Erythroblast (primary cell): Measurements from ENCODE around the gene CLASP1.

Experiments used
- GATA1 ChIP-seq: IDR thresholded peaks from 2 replicates; pipeline ENCODE4 v1.6.1; 2011; ENCODE audit warnings: low read depth, mild to moderate bottlenecking, control low read depth, low read length, moderate library complexity
- POLR2A ChIP-seq: IDR thresholded peaks from 2 replicates; pipeline ENCODE4 v1.6.1; 2011; ENCODE audit warnings: mild to moderate bottlenecking, low read length

DNA sequence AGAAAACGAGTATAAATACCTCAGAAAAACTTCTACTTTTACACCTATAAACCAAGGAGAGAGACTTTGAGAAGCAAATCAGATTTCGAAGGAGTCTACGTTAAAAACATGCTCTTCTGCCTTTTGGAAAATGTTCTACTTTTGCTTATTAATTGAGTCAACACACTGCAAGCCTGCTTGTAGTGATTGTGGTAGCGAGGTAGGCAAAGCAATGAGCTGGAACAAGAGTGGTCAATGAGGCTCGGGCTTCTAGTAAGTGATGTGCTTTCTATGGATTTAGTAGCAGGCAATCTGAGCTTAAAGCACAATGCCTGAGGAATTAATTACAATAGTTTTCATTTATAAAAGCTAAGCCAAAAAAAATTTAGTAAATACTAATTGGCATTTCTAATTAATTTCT, 260.9 kb downstream of the CLASP1 start:
- no peak for TF ChIP-seq POLR2A
- no peak for TF ChIP-seq GATA1
